Measurements from ENCODE around the gene NR5A1. TPM values are rescaled to one million over a fixed set of nuclear protein-coding genes. Genes with fewer than 3 reads are reported as not detected.

NR5A1 gene
- polyA plus RNA-seq, 3 donors: not detected

DNA sequence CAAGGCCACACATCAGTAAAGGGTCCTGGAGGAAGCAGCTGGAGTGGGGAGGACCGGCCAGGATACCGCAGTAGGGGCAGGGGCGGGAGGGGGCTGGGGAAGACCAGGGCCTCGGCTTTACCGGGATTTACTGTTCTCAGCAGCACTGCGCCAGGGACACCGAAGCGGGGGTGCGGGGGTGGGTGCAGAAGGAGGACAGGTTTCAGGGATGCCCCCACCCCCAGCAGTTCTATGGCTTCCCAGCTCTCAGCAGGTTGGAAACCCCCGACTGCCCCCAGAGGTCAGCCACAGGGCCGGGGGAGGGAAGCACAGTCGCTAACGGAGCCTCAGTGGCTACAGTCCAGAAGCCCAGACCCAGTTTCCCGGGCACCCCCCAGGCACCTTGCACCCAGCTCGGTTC lies 21.3 kb downstream of the NR5A1 start:
- Histone ChIP-seq H2AFZ (ENCODE audit: insufficient read depth, low read depth, low read length, poor library complexity, severe bottlenecking) (no peak overlapping the region), H3K9me3 (replicated peaks in 1 of 2; ENCODE audit: control insufficient read depth in 1 of 2, insufficient read depth in 1 of 2, low read length in 2 of 2) (no peaks in the 10 kb centered on the region), H3K27ac (ENCODE audit: low read depth in 1 of 2, low read length in 2 of 2) (no peak overlapping the region), H3K79me2 (ENCODE audit: insufficient read depth, low read length) (no peaks in the 10 kb centered on the region), H4K20me1 (ENCODE audit: insufficient read depth, low read length) (no peaks in the 10 kb centered on the region), H3K27me3 (ENCODE audit: control insufficient read depth in 2 of 2, insufficient read depth in 2 of 2, low read length in 2 of 2) (peaks cover 0 to 13% of the 10 kb centered on the region in 2 donors), H3K4me2 (replicated peaks; ENCODE audit: extremely low read depth, low read length, poor library complexity, severe bottlenecking) (no peak overlapping the region), H3K4me3 (replicated peaks in 1 of 3; ENCODE audit: low read depth in 2 of 3, low read length in 3 of 3) (no peak overlapping the region), H3K36me3 (replicated peaks in 1 of 2; ENCODE audit: control insufficient read depth in 1 of 2, insufficient read depth in 2 of 2, low read length in 2 of 2) (no peaks in the 10 kb centered on the region), H3K9ac (ENCODE audit: insufficient read depth, low read length, poor library complexity, severe bottlenecking) (no peak overlapping the region), H3K4me1 (ENCODE audit: control insufficient read depth in 1 of 2, insufficient read depth in 2 of 2, low read length in 2 of 2) (peaks cover 0 to 3% of the 10 kb centered on the region in 2 donors)
- Mint-ChIP-seq H3K27ac (no peak overlapping the region), H3K9me3 (no peaks in the 10 kb centered on the region), H3K4me3 (no peak overlapping the region), H3K27me3 (ENCODE audit: low read depth in 3 of 3) (peaks cover 7 to 29% (median 10%) of the 10 kb centered on the region in 3 donors), H3K4me1 (no peaks in the 10 kb centered on the region), H3K36me3 (no peaks in the 10 kb centered on the region)
- DNase-seq: no peak
- intact Hi-C loops (cut with micrococcal nuclease): no loop called here
- WGBS (ENCODE audit: insufficient coverage): 82% methylated on average over 12 of the region's 15 CpGs
- TF ChIP-seq, protein P1, sequence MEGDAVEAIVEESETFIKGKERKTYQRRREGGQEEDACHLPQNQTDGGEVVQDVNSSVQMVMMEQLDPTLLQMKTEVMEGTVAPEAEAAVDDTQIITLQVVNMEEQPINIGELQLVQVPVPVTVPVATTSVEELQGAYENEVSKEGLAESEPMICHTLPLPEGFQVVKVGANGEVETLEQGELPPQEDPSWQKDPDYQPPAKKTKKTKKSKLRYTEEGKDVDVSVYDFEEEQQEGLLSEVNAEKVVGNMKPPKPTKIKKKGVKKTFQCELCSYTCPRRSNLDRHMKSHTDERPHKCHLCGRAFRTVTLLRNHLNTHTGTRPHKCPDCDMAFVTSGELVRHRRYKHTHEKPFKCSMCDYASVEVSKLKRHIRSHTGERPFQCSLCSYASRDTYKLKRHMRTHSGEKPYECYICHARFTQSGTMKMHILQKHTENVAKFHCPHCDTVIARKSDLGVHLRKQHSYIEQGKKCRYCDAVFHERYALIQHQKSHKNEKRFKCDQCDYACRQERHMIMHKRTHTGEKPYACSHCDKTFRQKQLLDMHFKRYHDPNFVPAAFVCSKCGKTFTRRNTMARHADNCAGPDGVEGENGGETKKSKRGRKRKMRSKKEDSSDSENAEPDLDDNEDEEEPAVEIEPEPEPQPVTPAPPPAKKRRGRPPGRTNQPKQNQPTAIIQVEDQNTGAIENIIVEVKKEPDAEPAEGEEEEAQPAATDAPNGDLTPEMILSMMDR (IDR thresholded peaks at IDR 0.05): no peak

DNA sequence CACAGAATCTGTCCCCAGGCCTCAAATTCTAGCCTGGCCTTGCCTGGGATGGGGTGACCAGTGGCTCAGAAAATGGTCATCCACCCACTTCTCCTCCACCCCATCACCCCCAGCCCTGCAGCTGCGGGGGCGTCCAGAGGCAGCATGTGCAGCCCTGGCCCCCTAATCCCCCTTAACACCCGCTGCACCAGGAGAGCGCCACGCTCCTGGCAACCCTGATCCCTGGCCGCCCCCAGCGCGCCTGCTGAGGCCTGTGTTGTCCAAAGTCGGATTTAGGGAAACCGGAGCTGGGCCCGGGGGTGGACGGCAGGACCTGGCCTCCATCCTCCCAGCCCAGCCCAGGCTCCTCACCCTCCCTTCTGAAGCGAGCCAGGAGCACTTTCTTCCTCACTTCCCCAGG lies 22.0 kb downstream of the NR5A1 start:
- TF ChIP-seq, protein P1 (IDR thresholded peaks at IDR 0.05): no peak
- Mint-ChIP-seq H3K9me3 (no peaks in the 10 kb centered on the region), H3K27ac (no peak overlapping the region), H3K4me1 (peaks cover 5% of the 10 kb centered on the region), H3K36me3 (no peaks in the 10 kb centered on the region), H3K4me3 (no peak overlapping the region), H3K27me3 (ENCODE audit: low read depth in 3 of 3) (peaks cover 5 to 33% (median 10%) of the 10 kb centered on the region in 3 donors)
- 92% methylated on average over 12 of the region's 13 CpGs for WGBS (ENCODE audit: insufficient coverage)
- no peak overlapping the region for H2AFZ ChIP-seq (ENCODE audit: insufficient read depth, low read depth, low read length, poor library complexity, severe bottlenecking)
- H3K27me3 ChIP-seq (ENCODE audit: control insufficient read depth in 2 of 2, insufficient read depth in 2 of 2, low read length in 2 of 2): peaks cover 0 to 13% of the 10 kb centered on the region in 2 donors
- no peaks in the 10 kb centered on the region for H4K20me1 ChIP-seq (ENCODE audit: insufficient read depth, low read length)
- H3K36me3 ChIP-seq (replicated peaks in 1 of 2; ENCODE audit: control insufficient read depth in 1 of 2, insufficient read depth in 2 of 2, low read length in 2 of 2): no peaks in the 10 kb centered on the region
- no peak overlapping the region for H3K4me3 ChIP-seq (replicated peaks in 1 of 3; ENCODE audit: low read depth in 2 of 3, low read length in 3 of 3)
- H3K27ac ChIP-seq (ENCODE audit: low read depth in 1 of 2, low read length in 2 of 2): no peak overlapping the region
- H3K79me2 ChIP-seq (ENCODE audit: insufficient read depth, low read length): no peaks in the 10 kb centered on the region
- no peak overlapping the region for H3K4me2 ChIP-seq (replicated peaks; ENCODE audit: extremely low read depth, low read length, poor library complexity, severe bottlenecking)
- DNase-seq: no peak
- H3K9ac ChIP-seq (ENCODE audit: insufficient read depth, low read length, poor library complexity, severe bottlenecking): no peak overlapping the region
- intact Hi-C loops (cut with micrococcal nuclease): no loop called here
- no peaks in the 10 kb centered on the region for H3K9me3 ChIP-seq (replicated peaks in 1 of 2; ENCODE audit: control insufficient read depth in 1 of 2, insufficient read depth in 1 of 2, low read length in 2 of 2)
- H3K4me1 ChIP-seq (ENCODE audit: control insufficient read depth in 1 of 2, insufficient read depth in 2 of 2, low read length in 2 of 2): peaks cover 6 to 10% of the 10 kb centered on the region in 2 donors
